Loucy (cell line): ENCODE measurements around the gene ELOVL6.

Experiments used
- H2AFZ ChIP-seq: fragments of 200-600 bp; sonication (generic); 2 replicates; pipeline ENCODE4 v1.6.0; 2016; ENCODE audit warnings: antibody characterized with exemption, mild to moderate bottlenecking, low read length, moderate library complexity
- H3F3A ChIP-seq: fragments of 200-600 bp; 2 replicates; pipeline ENCODE4 v1.6.0; 2016; ENCODE audit warnings: antibody characterized with exemption, low read depth, mild to moderate bottlenecking
- H3K27me3 ChIP-seq: fragments of 200-600 bp; sonication (generic); 2 replicates; pipeline ENCODE4 v1.6.1; 2014; ENCODE audit warnings: low read length, mild to moderate bottlenecking; ENCODE audit not compliant: insufficient read depth, poor library complexity, severe bottlenecking
- H3K36me3 ChIP-seq: fragments of 200-600 bp; sonication (generic); 2 replicates; pipeline ENCODE4 v1.6.1; 2016; ENCODE audit warnings: low read length; ENCODE audit not compliant: insufficient read depth
- H3K4me1 ChIP-seq: fragments of 200-600 bp; sonication (generic); 2 replicates; pipeline ENCODE4 v1.5.1; 2014; ENCODE audit warnings: low read length, mild to moderate bottlenecking; ENCODE audit not compliant: insufficient read depth, poor library complexity, severe bottlenecking
- H3K4me2 ChIP-seq: fragments of 200-600 bp; sonication (generic); 2 replicates; pipeline ENCODE4 v1.6.0; 2014; ENCODE audit warnings: antibody characterized with exemption, low read length, low read depth, mild to moderate bottlenecking; ENCODE audit not compliant: poor library complexity, severe bottlenecking
- H3K4me3 ChIP-seq: fragments of 200-600 bp; sonication (generic); 2 replicates; pipeline ENCODE4 v1.5.1; 2014; ENCODE audit warnings: low read length, mild to moderate bottlenecking, mixed read lengths; ENCODE audit not compliant: poor library complexity, severe bottlenecking
- H3K79me2 ChIP-seq: fragments of 200-600 bp; sonication (generic); 2 replicates; pipeline ENCODE4 v1.6.1; 2014; ENCODE audit warnings: low read length; ENCODE audit not compliant: insufficient read depth
- H3K9ac ChIP-seq: fragments of 200-600 bp; sonication (generic); 2 replicates; pipeline ENCODE4 v1.6.0; 2014; ENCODE audit warnings: mild to moderate bottlenecking, low read depth, low read length, moderate library complexity; ENCODE audit not compliant: poor library complexity, severe bottlenecking
- H3K9me2 ChIP-seq: fragments of 200-600 bp; sonication (generic); replicated peaks from 2 replicates; pipeline ENCODE4 v1.6.1; 2016; ENCODE audit warnings: low read depth, low read length, mixed read lengths
- H3K9me3 ChIP-seq: fragments of 200-600 bp; sonication (generic); 2 replicates; pipeline ENCODE4 v1.6.1; 2014; ENCODE audit warnings: mild to moderate bottlenecking, antibody characterized with exemption, low read length, low read depth; ENCODE audit not compliant: insufficient read depth
- H4K20me1 ChIP-seq: fragments of 200-600 bp; sonication (generic); 2 replicates; pipeline ENCODE4 v1.6.0; 2014; ENCODE audit warnings: antibody characterized with exemption, low read length, mild to moderate bottlenecking; ENCODE audit not compliant: insufficient read depth, poor library complexity, severe bottlenecking
- EZH2phosphoT487 ChIP-seq: fragments of 200-600 bp; IDR thresholded peaks from 2 replicates; pipeline ENCODE4 v1.6.1; 2018; ENCODE audit warnings: antibody characterized with exemption, mild to moderate bottlenecking, moderate library complexity, borderline replicate concordance
- TF ChIP-seq, protein P1 (sequence below): fragments of 200-600 bp; sonication (generic); conservative IDR thresholded peaks from 2 replicates; pipeline ENCODE4 v1.5.1; 2014; ENCODE audit warnings: mild to moderate bottlenecking, antibody characterized with exemption, low read length

Gene ELOVL6

DNA sequence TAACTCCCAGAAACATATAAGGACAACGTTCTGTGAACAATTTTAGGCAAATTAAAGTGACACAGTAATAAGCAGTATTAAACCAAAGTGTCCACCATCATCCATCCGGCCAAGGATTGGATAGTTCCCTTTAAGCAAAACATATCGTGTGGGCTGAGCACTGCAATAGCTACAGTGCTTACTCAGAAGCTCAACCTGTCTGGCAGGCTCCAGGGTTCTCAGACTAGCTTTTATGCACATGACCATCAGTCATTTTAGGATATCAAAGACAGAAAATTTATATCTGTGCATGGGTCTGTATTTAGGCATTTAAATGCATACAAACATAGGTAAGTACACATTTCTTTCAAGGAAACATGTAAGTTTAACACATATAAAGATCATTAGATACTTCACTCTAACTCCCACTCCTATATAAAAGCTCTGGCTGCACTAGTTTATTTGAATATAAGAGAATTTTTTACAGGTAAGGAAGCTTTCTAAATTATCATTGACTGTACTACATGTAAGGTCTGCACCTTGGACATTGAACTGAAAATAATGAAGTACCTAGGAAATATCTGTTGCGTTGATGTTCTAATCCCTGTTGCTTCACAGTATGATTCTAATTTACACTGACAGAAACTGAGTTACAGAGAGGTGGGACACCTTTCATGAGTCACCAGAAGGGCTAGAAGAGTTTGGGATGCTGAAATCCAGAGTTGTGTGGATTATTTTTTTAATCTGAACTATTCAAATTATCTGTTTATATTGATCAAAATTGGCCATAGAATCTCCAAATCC, 67.6 kb downstream of the ELOVL6 start:
- Histone ChIP-seq H2AFZ (no peak overlapping the region), H3K9me3 (no peaks in the 10 kb centered on the region), H3K9me2 (no peaks in the 10 kb centered on the region), H3K4me3 (no peak overlapping the region), H3K36me3 (peaks cover 9% of the 10 kb centered on the region; the same call in 1 of the 2 replicates), H3F3A (no peaks in the 10 kb centered on the region), H3K4me2 (no peak overlapping the region), H3K9ac (no peak overlapping the region), H3K4me1 (peaks cover 15% of the 10 kb centered on the region), H4K20me1 (no peaks in the 10 kb centered on the region), H3K79me2 (peaks cover 7% of the 10 kb centered on the region; the same call in 1 of the 2 replicates), H3K27me3 (no peaks in the 10 kb centered on the region)
- TF ChIP-seq EZH2phosphoT487, result no peak
- TF ChIP-seq, protein P1, sequence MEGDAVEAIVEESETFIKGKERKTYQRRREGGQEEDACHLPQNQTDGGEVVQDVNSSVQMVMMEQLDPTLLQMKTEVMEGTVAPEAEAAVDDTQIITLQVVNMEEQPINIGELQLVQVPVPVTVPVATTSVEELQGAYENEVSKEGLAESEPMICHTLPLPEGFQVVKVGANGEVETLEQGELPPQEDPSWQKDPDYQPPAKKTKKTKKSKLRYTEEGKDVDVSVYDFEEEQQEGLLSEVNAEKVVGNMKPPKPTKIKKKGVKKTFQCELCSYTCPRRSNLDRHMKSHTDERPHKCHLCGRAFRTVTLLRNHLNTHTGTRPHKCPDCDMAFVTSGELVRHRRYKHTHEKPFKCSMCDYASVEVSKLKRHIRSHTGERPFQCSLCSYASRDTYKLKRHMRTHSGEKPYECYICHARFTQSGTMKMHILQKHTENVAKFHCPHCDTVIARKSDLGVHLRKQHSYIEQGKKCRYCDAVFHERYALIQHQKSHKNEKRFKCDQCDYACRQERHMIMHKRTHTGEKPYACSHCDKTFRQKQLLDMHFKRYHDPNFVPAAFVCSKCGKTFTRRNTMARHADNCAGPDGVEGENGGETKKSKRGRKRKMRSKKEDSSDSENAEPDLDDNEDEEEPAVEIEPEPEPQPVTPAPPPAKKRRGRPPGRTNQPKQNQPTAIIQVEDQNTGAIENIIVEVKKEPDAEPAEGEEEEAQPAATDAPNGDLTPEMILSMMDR, result no peak

DNA sequence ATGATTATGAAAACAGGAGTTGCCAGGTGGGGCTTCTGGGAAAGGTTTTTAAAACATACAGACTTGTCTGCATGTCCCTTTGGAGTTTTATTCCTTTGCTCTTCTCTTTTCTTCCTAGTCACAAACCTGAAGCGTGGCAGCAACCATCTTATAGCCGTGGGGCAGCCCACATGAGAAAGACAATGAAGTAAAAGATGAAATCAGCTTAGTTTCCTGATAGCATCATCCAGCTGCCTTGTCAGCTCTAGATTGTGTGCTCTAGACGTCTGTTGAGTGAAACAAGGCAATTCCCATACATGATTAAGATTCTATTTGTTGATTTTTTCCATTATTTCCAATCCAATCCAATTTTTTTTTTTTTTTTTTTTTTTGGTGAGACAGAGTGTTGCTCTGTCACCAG, 68.9 kb downstream of the ELOVL6 start:
- Histone ChIP-seq H4K20me1 (no peaks in the 10 kb centered on the region), H3K36me3 (peaks cover 9% of the 10 kb centered on the region; the same call in 1 of the 2 replicates), H3K27me3 (no peaks in the 10 kb centered on the region), H3K4me3 (no peak overlapping the region), H3K9ac (no peak overlapping the region), H3F3A (no peaks in the 10 kb centered on the region), H3K9me2 (no peaks in the 10 kb centered on the region), H3K4me2 (no peak overlapping the region), H3K9me3 (no peaks in the 10 kb centered on the region), H2AFZ (no peak overlapping the region), H3K4me1 (peaks cover 15% of the 10 kb centered on the region), H3K79me2 (peaks cover 7% of the 10 kb centered on the region; the same call in 1 of the 2 replicates)
- TF ChIP-seq EZH2phosphoT487, result no peak
- TF ChIP-seq, protein P1, result no peak

DNA sequence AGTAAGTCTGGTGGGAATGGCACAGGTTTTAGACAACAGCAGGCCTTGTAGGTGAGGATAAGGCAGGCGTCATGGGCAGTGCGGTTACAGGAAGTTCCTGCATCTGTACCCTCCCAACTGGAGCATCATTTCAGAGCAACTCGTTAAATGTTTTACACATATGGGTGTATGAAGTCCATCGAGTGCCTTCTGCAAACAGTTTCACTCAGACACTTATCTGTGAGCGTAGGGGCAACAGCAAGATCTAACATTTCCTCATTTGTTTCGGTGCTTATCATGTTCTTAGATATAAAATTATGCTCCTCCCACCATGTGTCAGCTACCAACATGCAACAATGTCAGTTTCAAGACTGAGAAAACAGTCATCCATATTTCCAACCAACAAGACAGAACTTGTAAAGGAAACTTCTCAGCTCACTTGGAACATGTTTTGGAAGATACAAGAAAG, 69.9 kb downstream of the ELOVL6 start:
- H3K4me1 ChIP-seq, result peaks cover 15% of the 10 kb centered on the region
- no peaks in the 10 kb centered on the region for H4K20me1 ChIP-seq
- no peaks in the 10 kb centered on the region for H3K9me2 ChIP-seq
- H3K9ac ChIP-seq, result no peak overlapping the region
- peaks cover 6% of the 10 kb centered on the region; the same call in 1 of the 2 replicates for H3K36me3 ChIP-seq
- H3K9me3 ChIP-seq, result no peaks in the 10 kb centered on the region
- H3K4me2 ChIP-seq, result peak overlapping the region; percentile 1
- H2AFZ ChIP-seq, result no peak overlapping the region
- TF ChIP-seq, protein P1, result no peak
- no peak for TF ChIP-seq EZH2phosphoT487
- H3K27me3 ChIP-seq, result no peaks in the 10 kb centered on the region
- H3K79me2 ChIP-seq, result peaks cover 7% of the 10 kb centered on the region; the same call in 1 of the 2 replicates
- H3K4me3 ChIP-seq, result no peak overlapping the region
- H3F3A ChIP-seq, result no peaks in the 10 kb centered on the region
